GM21825 (cell line): ENCODE measurements around the gene PDCD1.

ENCODE experiments used
- ATAC-seq: cut with Tn5 transposase; IDR thresholded peaks from one replicate; pipeline ENCODE4 v1.9.1; 2021; ENCODE audit warnings: mild to moderate bottlenecking, moderate library complexity; ENCODE audit not compliant: unreplicated experiment

PDCD1 gene

DNA sequence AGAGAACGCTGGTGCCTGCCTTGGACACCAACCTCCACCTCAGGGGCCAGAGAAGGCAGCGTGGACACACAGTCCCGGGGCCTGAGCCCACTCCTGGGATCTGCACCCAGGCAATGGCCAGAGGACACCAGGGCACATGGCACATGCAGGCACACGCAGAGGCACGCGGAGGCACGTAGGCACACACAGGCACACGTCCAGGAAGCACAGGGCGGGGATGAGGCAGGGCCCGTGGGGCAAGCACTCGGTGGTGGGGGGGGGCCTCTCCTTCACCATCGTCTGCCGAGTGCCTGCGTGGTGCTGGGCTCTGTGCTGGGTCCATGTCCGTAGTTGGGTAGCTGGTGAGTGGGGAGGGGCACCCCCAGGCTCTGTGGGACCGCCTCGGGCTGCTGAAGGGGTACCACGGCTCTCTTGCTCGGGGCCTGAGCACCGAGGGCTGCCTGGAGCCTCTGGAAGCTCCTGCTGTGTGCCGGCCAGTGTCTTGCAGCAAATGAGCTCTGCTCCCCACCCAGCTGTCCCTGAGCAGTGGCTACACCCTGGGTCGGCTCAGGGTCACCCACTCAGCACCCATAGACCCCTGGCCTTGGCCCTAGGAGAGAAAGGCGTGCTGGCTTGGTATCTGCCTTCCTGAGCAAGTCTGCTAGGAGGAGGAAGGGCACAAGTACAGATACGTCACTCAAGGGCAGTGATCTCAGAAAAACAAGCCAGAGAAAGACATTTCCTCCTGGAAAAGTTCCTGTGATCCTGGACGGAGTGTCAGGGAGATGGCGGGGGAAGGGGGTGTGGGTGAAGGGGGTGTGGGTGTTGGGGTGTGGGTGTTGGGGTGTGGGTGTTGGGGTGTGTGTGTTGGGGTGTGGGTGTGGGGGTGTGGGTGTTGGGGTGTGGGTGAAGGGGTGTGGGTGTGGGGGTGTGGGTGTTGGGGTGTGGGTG lies 37.3 kb upstream of the PDCD1 start:
- no peak for ATAC-seq

- no peak for ATAC-seq
Observed at GRCh38 chr2:241895427-241895711, 36.7 kb upstream of the PDCD1 start.

DNA sequence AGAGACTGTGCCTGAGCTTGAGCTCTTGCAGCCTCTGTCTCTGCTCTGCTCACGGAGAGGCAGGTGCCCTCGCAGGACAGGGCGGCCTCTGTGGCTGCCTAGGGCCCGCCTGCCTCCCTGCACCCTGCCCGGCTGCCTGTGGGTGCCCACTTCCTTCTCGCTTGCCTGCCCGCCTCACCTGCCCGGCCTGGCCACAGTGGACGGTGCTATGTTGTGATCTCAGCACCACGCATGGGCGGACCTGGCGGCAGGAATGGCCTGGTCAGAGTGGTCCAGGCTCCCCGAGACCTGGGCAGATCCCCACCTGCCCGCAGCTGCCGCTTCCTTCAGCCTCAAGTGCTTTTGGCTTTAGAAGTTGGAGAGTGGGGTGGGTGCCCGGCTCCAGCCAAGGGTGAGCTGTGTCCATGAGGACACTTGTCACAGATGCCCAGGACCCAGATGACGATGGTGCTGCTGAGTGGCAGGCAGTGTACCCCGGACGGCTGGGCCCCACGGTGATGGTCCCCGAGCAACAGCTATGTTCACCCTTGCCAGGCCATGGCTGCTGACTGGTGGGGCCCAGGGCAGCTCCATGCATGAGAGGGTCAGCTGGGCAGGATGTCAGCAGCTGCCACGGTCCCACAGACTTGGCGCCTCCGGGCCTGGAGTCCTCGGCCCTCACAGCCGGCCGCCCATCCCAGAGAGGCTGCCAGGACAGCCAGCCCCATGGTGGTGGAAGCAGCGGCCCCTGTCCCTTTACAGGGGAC lies 36.2 kb upstream of the PDCD1 start:
- ATAC-seq, result no peak

- ATAC-seq, result no peak
Observed at GRCh38 chr2:241894056-241894641, 35.5 kb upstream of the PDCD1 start.

GRCh38 chr2:241893265-241893664 lies 34.6 kb upstream of the PDCD1 start:
- no peak for ATAC-seq

- ATAC-seq, result no peak
Observed at GRCh38 chr2:241892299-241893137, 33.8 kb upstream of the PDCD1 start.

DNA sequence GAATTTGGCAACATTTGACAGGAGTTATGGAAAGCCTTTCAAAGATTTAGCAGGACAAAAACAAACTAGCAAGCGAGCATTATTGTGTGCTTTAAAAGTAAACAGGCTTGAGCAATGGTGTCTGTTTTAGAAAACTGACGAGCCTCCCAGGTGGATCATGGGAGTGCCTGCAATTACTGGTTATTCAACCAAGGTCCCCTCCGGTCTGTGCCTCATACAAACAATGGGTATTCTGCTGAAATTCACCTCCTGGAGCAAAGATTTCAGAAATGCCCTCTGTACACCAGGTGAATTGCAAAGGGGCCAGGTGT lies 33.2 kb upstream of the PDCD1 start:
- no peak for ATAC-seq

DNA sequence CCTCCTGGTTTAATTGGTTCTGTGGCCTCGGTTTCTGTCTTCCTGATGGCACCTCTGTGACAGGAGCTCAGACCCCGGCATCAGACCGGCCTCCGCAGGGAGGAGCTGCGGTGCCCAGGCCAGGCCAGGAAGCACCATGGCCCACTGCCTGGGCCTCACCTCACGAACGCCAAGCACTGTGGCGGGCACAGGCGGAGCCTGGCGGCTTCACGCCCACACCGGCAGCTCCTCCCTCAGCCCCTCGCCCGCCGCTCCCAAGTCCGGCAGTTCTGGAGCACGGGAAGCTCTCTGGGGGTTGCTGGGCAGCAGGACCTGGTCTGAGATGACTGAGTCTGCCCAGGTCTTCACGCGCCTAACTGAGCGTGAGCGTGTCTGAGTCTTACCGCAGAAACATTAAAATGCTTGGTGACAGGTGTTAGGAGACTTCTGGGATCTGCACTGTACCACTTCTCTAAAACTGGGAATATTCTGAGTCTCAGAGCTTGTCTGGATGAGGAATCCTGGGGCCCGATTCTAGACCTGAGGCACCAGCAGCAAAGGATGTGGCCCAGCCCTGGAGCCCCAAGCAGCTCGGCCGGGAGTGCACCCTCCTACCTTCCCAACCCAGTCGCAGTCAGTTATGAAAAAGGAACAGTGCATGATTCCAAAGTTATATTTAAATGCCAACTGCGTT lies 32.8 kb upstream of the PDCD1 start:
- no peak for ATAC-seq

DNA sequence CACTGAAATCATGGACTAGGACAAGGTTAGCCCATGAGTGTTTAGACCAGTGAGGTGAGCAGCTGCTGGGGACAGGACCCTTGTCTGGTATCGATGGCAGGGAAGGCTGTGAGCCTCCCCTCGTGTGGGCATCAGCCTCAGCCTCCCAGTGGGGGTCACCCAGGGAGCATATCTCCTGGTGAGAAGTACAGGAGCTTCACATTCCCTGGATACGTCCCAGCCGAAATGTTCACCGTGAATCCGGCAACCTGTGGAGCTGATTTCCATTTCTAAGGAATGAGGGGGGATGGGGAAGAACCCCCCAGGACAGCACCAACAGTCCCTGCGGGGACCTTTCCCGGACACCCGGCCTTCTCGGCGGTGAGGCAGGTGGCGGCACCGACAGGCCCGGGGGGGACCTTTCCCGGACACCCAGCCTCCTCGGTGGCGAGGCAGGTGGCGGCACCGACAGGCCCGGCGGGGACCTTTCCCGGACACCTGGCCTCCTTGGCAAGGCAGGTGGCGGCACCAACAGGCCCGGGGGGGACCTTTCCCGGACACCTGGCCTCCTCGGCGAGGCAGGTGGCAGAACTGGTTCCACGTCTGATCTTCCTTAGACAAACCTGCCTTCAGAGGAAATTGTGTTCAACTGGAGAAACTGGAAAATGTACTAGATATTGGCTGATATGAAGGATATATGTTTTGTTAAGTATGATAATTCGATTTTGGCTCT lies 32.0 kb upstream of the PDCD1 start:
- ATAC-seq, result no peak

DNA sequence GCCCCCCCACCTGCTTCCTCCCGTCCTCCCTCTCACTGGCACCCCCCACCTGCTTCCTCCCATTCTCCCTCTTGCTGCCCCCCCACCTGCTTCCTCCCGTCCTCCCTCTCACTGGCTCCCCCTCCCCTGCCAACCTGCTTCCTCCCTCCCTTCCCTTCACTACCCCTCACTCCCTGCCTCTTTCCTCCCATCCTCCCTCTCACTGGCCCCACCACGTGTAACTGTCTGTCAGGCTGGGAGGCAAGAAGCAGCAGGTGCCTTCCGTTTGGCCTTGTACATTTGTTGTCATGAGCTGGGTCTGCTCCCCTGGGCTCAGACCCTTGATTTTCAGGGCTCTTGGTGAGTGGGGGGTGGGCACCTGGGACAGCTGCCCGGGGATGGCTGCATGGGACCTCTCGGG lies 29.9 kb upstream of the PDCD1 start:
- ATAC-seq, result no peak

GRCh38 chr2:241887806-241888522 lies 29.3 kb upstream of the PDCD1 start:
- no peak for ATAC-seq

DNA sequence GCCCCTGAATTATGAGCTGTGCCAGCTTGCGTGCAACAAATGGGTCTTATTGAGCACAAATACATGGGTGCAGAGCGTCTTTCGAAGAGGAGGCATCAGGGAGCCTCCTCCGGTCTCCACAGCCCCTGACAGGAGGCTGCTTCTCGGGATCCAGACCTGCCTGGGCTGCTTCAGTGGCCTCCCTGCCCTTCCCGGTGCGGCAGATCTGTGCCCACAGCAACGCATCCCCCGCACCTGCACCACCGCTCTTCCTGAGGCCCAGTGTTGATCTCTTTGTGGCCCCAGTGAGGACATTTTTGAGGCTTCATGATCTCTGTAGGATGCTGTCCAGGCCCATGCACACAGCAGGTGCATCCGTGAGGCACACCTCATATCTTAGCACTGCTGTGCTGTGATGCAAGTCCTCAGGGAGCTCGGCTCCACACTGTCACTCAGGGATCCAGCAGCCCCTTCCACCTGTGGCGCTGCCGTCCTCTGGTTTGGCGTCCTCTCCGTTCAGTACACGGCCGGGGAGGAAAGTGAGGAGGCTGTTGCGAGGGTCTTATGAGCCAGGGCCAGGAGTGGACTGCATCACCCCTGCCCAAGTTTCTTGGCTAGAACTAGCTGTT lies 28.2 kb upstream of the PDCD1 start:
- no peak for ATAC-seq

DNA sequence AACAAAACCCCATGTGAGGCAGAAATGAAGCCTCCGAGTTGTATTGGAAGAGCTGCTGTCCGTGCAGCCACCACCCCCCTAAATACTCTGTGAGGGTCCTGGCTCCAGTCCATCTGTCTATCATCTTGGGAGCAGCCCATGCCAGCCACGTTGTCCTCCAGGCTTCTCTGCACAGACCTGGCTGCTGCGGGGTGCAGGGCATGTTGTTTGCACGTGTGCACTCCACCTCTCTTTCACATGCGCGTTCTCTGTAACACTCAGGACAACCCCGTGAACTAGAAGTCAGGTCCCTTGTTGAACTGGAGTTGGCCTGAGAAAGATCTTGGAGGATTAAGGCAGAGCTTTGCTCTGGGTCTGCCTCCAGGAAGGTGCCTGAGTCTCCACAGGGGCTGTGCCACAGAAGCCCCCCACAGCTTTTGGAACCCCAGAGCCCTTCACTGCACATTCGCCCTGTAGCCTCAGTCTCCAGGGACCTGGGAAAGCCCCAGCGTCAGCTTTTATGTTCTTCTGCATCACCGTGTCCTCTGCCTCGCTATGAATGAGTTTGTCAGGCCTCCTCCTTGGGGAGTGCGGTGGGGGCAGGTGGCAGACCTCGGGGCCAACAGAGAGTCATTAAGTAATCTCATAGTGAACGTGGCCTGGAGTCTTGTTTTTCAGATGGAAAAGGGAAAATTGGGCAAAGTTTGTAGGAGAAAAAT lies 27.4 kb upstream of the PDCD1 start:
- ATAC-seq, result no peak

GRCh38 chr2:241885291-241885945 lies 26.7 kb upstream of the PDCD1 start:
- no peak for ATAC-seq

DNA sequence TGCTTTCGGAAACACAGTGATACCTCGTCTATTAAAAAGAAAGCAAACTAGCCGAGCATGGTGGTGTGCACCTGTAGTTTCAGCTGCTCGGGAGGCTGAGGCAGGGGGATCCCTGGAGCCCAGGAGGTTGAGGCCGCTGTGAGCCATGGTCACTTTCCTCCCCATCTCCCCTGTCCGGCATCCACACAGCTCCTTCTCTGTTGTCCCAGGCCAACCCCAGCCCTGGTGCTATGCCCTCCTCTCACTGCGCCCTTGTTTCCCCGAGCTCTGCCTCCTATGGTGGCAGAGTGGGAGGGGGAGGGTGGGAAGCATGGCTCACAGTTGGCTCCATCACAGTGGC lies 26.2 kb upstream of the PDCD1 start:
- no peak for ATAC-seq

GRCh38 chr2:241882091-241882625 lies 23.5 kb upstream of the PDCD1 start:
- peak; percentile 57 for ATAC-seq

- ATAC-seq, result no peak
Observed at GRCh38 chr2:241880311-241881073, 21.8 kb upstream of the PDCD1 start.
